SW480 (cell line): Measurements from ENCODE around the gene PADI3.

ENCODE experiments used
- DNase-seq: peaks from one replicate; pipeline ENCODE4 v3.0.0-alpha.2; 2016; ENCODE audit warnings: low spot score

The PADI3 gene

GRCh38 chr1:17274186-17275170 is 25.6 kb downstream of the PADI3 start:
- peak; percentile 65 for DNase-seq

DNA sequence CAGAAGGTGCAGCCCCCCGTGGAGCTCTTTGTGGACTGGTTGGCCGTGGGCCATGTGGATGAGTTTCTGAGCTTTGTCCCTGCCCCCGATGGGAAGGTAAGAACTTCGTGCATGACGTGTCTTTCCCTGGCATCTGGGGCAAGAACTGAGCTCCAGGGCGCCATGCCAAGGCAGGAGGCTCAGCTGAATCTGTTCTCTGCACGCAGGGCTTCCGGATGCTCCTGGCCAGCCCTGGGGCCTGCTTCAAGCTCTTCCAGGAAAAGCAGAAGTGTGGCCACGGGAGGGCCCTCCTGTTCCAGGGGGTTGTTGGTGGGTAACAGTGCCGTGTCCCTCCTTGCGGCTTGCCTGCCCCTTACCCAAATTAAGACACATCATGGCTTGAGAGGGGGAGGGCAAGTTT is 27.7 kb downstream of the PADI3 start:
- DNase-seq: no peak

DNA sequence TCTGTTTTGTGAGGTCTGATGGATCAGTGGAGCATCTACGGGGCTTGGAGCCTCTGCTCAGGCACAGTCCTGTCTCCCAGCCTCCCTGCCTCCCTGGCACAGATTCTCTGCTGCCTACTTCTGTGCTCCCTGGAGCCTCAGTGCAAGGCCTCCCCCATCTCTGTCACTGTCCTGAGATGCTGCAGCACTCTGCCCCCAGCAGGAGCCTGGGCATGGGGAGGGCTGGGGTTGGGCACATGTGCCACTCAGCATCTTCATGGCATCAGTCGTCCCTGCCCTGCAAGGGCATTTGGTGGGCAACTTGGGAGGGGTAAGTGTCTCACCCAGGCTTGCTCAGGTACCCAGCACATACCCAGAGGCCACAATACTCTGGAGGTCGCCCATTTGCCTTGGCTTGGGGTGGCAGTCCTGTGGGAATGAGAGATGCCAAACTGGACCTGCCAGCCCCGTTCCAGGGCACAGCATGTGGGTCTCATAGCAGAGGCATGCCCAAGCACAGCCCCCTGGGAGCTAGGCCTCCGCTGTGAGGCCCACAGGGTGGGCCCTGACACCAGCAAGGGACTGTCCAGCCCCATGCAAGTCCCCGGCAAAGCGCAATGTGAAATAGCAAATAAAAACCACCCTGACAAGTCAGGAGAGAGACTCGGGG is 28.7 kb downstream of the PADI3 start:
- DNase-seq: no peak

DNA sequence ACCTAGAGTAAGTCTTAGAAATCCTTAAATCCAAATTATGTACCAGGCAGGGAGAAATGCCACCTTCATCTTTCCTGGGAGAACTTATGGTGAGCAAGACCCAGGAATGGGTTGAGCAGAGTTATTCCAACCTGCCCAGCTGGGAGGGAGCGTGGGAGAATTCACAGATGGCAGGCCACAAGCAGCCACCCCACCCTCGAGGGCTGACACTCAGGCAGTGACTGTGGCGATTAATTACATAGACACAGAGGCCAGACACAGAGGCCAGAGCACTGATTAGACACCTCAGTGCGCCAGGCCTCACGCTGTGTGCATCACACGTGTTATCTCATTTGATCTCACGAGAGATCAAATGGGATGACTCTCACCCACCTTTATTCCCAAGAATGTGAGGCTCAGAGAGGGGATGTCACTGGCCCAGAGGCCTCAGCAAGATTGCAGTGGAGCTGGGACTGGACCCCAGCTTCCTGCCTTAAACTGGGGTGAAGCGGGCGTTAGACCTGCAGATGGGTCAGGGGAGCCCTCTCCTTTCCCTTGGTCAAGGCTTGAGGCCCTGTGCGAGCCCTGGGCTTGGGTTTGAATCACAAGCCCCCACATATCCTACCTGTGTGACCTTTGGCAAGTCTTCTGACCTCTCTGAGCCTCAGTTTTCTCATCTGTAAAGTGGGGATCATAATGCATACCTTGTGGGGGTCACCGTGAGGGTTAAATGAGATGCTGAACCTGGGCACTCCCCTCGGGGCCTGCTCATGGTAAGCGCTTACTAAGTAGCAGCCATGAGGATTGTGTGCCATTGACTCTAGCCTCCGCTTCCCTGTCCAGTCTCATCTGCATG is 30.3 kb downstream of the PADI3 start:
- DNase-seq: no peak

DNA sequence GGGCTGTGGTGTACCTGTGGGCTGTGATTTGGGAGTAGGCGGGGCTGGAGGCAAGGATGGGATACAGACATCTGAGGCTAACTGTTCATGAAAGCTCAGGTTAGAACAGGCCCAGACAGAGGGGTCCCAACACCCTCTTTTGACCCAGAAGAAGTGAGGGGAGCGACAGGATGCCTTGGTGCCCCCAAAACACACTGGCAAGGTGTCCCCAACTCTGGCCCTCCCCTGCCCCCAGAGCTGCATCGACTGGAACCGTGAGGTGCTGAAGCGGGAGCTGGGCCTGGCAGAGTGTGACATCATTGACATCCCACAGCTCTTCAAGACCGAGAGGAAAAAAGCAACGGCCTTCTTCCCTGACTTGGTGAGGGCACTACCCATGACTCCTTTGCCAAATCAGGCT is 31.5 kb downstream of the PADI3 start:
- DNase-seq: no peak

GRCh38 chr1:17280894-17281293 is 32.0 kb downstream of the PADI3 start:
- DNase-seq: no peak

DNA sequence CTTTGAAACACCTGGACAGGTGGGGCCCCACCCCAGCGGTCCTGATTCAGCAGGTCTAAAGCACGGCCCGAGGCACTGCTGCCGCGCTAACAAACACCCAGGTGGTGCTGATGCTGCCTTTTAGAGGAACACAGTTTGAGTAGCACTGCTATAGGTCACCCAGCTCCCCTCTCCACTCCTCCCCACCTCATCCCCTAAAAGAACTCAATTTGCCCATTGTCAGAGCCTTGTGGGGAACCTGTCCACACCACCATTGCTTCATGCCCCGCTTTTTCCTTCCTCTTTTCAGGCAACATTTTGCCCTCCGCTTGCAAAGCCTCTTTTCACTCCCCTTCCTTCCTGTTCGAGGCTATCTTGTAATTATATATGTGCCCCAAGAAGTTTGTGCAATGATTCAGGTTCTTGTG is 32.9 kb downstream of the PADI3 start:
- no peak for DNase-seq

DNA sequence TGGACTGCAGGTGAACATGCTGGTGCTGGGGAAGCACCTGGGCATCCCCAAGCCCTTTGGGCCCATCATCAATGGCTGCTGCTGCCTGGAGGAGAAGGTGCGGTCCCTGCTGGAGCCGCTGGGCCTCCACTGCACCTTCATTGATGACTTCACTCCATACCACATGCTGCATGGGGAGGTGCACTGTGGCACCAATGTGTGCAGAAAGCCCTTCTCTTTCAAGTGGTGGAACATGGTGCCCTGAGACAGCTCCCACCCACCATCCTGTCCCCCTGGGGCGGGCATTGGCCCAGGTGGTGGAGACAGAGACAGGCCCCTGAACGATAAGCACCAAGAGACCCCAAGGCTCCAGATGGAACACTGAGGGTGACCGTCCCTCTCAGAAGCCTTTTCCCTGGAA is 33.9 kb downstream of the PADI3 start:
- no peak for DNase-seq

- DNase-seq: no peak
These were observed 37.7 kb downstream of the PADI3 start for GRCh38 chr1:17286646-17287045.

DNA sequence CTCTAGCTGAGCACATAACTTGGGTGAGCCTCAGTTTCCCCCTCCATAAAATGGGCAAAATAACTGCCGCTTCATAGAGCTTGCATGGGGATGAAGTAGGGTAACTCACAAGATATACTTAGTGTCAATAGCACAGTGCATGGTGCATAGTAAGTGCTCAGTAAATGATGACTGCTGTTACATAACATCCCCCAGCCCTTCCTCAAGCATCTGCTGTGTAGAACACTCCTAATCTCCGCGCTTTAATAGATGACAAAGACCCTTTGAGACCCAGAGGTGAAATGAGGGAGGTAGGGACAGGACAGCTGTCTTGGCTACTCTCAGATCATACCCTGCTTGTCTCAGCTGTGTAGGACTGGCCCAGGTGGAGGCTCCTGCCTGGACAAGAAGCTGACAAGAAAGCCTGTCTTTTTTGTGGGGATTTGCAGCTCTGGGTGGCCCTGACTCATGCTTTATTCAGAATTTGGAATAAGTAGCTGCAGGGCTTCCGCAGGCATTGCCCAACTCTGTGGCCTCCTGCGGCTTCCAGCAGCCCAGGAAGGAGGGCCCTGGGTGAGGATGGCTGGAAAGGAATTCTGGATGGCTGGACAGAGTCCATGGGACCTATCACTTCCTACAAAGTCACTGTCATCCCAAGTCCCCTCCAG is 38.4 kb downstream of the PADI3 start:
- DNase-seq: no peak

GRCh38 chr1:17289721-17290120 is 40.8 kb downstream of the PADI3 start:
- DNase-seq: no peak

GRCh38 chr1:17290553-17290952 is 41.7 kb downstream of the PADI3 start:
- DNase-seq: no peak

- DNase-seq: no peak
These were observed 43.6 kb downstream of the PADI3 start for GRCh38 chr1:17292299-17293160.

DNA sequence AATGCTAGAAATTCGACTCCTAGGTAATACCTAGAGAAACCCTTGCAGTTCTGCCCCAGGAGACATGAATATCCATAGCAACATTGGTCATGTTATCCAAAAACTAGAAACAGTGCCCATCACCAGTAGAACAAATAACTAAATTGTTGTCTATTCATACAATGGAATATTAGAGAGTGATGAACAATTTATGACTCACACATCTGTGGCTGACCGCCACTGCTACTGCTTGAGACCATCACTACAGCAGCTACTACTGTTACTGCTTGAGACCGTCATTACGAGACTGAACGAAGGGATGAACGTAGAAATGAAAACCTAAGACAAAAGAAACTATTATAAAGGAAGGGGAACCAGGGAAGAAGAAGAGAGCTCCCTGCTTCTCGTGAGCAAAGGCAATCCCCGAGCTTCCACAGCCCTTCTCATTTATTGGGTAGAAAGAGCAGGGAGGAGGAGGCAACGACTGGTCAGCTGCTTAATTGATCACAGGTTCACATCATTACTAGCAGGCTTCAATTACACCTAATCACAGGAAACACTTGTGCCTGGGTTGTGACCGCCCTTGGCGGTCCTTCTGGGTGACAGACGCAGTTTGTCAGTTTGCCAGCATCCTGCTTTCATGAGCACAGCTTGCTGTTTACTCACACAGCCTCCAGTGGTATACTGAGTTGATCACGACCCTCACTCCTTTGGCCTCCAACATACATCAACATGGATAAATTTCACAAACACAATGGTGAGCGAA is 45.0 kb downstream of the PADI3 start:
- DNase-seq: no peak

DNA sequence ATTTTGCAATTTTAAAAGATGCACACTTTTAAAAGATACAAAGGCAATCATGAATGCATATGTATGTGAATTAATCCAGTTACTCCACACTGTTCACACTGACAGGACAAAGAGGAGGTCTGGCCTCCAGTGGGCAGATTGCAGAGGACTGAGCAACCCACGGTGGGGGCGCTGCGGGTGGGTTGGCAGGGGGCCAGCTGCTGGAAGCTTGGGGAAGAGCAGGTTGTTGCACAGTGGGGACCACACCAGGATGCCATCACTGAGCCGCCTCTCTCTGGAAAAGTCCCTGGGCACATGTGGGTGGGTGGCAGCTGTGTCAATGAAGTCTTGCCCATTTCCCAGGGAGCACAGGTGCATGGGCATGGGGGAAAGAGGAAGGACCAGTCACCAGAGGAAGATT is 46.4 kb downstream of the PADI3 start:
- DNase-seq: no peak

- DNase-seq: no peak
These were observed 47.2 kb downstream of the PADI3 start for GRCh38 chr1:17296086-17296485.

DNA sequence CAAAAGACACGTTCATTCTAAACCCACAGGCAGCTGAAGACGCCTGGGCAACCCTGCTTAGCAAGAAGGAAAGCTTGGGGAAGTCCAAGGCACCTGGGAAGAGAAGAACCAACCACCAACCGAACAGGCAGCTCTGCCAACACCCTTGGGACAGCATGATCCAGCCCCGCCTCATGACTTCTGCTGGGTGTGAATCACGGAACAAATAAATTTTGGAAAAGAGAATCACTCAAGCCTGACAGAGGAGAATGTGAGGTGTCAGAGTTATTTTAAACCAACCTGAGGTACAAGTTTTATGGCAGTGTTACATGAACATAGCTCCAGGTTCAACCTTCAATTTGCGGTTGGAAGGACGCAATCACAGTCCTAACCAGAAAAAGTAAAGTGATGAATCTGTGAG is 49.1 kb downstream of the PADI3 start:
- no peak for DNase-seq

GRCh38 chr1:17301767-17302166 is 52.9 kb downstream of the PADI3 start:
- DNase-seq: no peak

GRCh38 chr1:17304151-17304825 is 55.4 kb downstream of the PADI3 start:
- no peak for DNase-seq

- DNase-seq: no peak
These were observed 55.9 kb downstream of the PADI3 start for GRCh38 chr1:17304826-17305175.
